Ramos (cell line): ENCODE data around the gene WDR27.

Experiments
- in situ Hi-C: fragments of 300-500 bp; cut with MboI; formaldehyde crosslinking; loops from one replicate; pipeline ENCODE4 v1.14.3; 2022; ENCODE audit warnings: low sequenced_read_pairs; ENCODE audit not compliant: unreplicated experiment

Gene WDR27

GRCh38 chr6:169571123-169571962, 130.5 kb downstream of the WDR27 start:
- in situ Hi-C loops, result no loop called here

DNA sequence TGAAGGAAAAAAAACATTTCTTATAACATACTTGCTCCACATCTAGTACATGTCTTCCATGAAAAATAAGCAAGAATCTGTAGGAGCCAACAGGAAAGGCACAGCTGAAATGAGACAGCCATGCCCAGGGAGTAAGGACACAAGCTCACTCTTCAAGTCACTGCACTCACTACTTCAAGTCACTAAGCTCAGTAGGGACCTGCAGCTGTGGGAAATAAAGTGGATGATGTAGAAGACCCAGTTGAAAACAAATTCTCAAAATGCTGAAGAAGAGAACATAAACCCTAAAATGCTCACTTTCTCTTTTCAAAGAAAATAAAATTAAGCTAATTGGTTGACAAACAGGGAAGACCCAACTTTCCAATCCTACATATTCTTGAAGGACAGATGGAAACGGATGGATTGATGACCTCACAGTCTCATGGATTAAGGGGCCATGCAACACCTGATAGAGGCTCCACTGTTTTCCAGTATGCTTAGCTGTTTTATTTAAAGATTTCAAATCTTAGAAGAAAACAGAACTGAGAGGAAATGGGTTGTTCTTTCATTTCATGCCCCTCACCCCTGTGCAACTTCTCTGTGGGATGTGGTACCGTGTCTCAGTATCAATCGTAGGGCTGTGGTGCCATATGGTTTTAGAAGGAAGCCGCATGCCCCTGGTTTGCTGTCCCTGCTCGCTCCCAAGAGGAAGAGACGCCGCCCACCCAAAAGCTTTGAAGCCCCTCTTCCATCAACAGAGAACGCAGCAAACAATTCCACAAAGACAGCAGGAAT, 133.3 kb downstream of the WDR27 start:
- in situ Hi-C loops, result no loop called here

GRCh38 chr6:169567819-169568218, 134.0 kb downstream of the WDR27 start:
- in situ Hi-C loops, result no loop called here

- in situ Hi-C loops, result no loop called here
Observed at GRCh38 chr6:169566961-169567750, 134.7 kb downstream of the WDR27 start.

DNA sequence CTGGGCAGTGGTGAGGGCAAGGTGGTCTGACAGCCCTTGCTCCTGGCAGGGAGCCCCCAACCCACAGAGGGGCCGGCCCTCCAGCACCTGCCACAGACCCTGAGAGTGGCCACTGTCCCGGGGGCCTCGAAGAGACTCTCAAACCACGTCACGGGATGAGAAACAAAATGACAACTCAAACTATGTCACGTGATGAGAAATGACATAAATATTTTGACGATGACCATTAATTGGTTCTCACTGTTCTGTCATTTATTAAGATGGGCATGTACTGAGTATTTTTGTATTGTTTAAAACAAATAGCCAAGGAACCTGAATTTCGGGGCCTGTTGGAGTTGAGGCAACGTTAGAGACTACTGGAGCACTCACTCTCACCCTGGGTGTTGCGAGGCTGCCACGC, 135.5 kb downstream of the WDR27 start:
- in situ Hi-C loops, result no loop called here

GRCh38 chr6:169564453-169565240, 137.2 kb downstream of the WDR27 start:
- in situ Hi-C loops, result no loop called here

DNA sequence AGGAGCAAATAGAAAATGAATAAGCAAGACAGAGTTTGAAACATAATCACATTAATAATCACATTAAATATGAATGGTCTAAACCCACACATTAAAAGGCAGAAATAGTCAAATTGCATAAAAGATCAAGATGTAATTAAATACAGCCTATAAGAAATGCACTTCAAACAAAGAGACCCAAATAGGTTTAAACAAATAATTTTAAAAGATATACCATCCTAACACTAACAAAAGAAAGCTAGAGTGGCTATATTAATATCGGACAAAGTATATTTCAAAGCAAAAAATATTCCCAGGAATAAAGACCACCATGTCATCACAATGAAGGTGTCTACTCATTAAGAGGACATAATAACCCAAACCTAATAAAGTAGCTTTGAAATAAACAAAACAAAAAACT, 140.2 kb downstream of the WDR27 start:
- in situ Hi-C loops, result no loop called here

DNA sequence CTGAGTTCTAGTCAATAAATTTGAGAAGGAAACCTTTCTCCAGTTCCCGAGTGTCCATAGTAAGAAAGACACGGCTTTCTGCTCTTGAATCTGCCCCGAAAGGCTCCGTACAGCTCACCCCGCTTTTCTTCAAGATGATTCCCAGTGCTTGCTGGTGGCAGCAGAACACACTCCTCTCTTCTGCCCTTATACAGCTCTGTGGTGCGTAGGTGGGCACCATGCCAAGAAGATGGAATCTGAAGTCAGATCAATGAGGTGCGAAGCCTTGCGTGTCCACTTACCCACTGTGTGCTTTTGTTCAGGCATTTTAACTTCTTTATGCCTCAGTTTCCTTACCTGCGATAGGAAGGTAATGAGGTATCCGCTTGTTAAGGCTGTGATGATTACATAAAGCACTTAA, 142.2 kb downstream of the WDR27 start:
- in situ Hi-C loops, result no loop called here

GRCh38 chr6:169558774-169559441, 142.9 kb downstream of the WDR27 start:
- in situ Hi-C loops, result no loop called here

DNA sequence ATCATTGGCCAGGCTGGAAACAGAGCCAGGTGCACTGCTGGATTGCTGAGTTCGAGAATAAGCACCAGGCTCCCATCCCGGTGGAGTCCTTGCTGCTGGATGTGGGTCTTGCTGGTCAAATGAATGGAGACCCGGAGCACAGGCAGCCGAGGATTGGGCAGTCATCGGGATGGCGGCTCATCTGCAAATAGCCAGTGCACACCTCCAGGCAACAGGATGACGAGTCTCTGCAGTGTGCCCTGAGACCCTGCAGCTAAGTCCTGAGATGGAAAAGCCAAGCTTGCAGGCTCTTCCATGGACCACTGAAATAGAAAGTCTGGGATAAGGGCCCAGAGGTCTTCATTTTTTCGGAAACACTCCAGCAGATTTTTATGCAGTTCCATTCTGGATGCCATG, 143.5 kb downstream of the WDR27 start:
- in situ Hi-C loops, result no loop called here

- in situ Hi-C loops, result no loop called here
Observed at GRCh38 chr6:169557887-169558286, 143.9 kb downstream of the WDR27 start.

- in situ Hi-C loops, result no loop called here
Observed at GRCh38 chr6:169556758-169557548, 144.9 kb downstream of the WDR27 start.

GRCh38 chr6:169555971-169556617, 145.7 kb downstream of the WDR27 start:
- in situ Hi-C loops, result no loop called here

DNA sequence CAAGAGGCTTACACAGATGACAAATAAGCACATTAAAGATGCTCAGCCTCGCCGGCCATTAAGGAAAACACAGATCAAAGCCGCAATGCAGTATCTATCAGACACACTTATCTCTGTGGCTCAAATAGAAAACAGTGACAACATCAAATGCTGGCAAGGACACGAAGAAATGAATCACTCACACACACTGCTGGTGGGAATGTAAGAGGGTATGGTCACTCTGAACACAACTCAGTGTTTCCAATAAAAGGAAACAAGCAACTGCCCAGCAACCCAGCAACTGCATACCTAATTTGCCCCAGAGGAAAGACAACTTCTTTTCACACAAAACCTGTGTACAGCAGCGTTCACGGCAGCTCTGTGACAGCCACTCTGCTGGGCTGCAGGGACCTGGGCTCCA, 155.8 kb downstream of the WDR27 start:
- in situ Hi-C loops, result no loop called here

GRCh38 chr6:169543704-169544103, 158.1 kb downstream of the WDR27 start:
- in situ Hi-C loops, result no loop called here

- in situ Hi-C loops, result no loop called here
Observed at GRCh38 chr6:169542491-169542890, 159.3 kb downstream of the WDR27 start.

DNA sequence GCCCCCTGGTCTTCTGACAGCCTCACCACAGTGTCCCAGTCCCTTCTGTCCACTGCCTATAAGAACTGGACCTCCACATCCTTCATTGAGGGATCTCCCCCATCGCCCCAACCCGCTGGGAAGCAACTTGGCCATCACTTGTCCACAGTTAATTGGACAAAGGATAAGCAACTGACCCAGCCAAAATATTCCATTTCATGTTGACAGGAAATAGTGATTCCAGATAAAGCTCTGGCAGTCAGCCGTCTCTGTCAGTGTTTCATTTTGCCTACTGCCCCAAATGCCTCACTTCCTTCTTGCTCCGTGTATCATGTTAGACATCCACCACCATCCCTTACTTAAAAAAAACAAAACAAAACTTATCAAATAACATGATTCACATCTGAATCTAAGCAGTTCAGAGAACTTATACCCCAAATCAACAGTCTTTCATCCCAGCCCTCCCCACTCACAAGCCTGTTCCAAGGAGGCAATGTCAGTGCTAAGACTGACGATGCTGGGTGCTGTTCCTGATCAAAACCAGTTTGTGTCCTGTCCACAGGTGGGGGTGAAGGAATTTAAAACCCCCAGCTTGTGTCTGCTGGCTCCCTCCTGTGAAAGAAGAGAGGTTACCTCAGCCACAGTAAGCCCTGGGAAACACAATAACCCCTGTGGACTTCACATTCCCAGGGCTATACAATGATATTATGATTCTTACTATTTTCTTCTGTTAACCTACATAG, 162.5 kb downstream of the WDR27 start:
- in situ Hi-C loops, result no loop called here
